MM.1S (cell line): ENCODE measurements around the gene UBE2E2.
A peak's percentile ranks its signal among the peaks of the same experiment; 100 is the strongest.

Experiments
- DNase-seq: peaks from one replicate; pipeline ENCODE4 v3.0.0-alpha.2; 2015
- H2AFZ ChIP-seq: fragments of 300-600 bp; sonication (generic); 2 replicates; pipeline ENCODE4 v1.6.0; 2016; ENCODE audit warnings: antibody characterized with exemption, low read length
- H3F3A ChIP-seq: fragments of 300-600 bp; sonication (generic); 2 replicates; pipeline ENCODE4 v1.6.1; 2016; ENCODE audit warnings: mild to moderate bottlenecking, antibody characterized with exemption, low read length, moderate library complexity, mixed read lengths; ENCODE audit not compliant: insufficient read depth
- H3K27ac ChIP-seq: fragments of 300-600 bp; sonication (generic); 2 replicates; pipeline ENCODE4 v1.5.1; 2016; ENCODE audit warnings: mild to moderate bottlenecking, low read length
- H3K27me3 ChIP-seq: fragments of 300-600 bp; sonication (generic); replicated peaks from 2 replicates; pipeline ENCODE4 v1.6.0; 2016; ENCODE audit warnings: low read length; ENCODE audit not compliant: insufficient read depth
- H3K36me3 ChIP-seq: fragments of 300-600 bp; sonication (generic); replicated peaks from 2 replicates; pipeline ENCODE4 v1.6.1; 2016; ENCODE audit warnings: mild to moderate bottlenecking, low read length, mixed read lengths; ENCODE audit not compliant: insufficient read depth
- H3K4me1 ChIP-seq: fragments of 300-600 bp; sonication (generic); 2 replicates; pipeline ENCODE4 v1.6.1; 2016; ENCODE audit warnings: low read length, mixed read lengths
- H3K4me2 ChIP-seq: fragments of 300-600 bp; sonication (generic); 2 replicates; pipeline ENCODE4 v1.6.0; 2016; ENCODE audit warnings: low read depth, low read length
- H3K4me3 ChIP-seq: fragments of 300-600 bp; sonication (generic); 2 replicates; pipeline ENCODE4 v1.5.1; 2016; ENCODE audit warnings: low read length, mixed read lengths
- H3K79me2 ChIP-seq: fragments of 300-600 bp; sonication (generic); 2 replicates; pipeline ENCODE4 v1.6.1; 2016; ENCODE audit warnings: mixed run types, low read length, mixed read lengths
- H3K9ac ChIP-seq: fragments of 300-600 bp; sonication (generic); 2 replicates; pipeline ENCODE4 v1.6.1; 2016; ENCODE audit warnings: low read length, mixed read lengths
- H3K9me2 ChIP-seq: fragments of 300-600 bp; sonication (generic); replicated peaks from 2 replicates; pipeline ENCODE4 v1.6.1; 2016; ENCODE audit warnings: mild to moderate bottlenecking, low read length, mixed read lengths; ENCODE audit not compliant: insufficient read depth
- H3K9me3 ChIP-seq: fragments of 300-600 bp; sonication (generic); replicated peaks from 2 replicates; pipeline ENCODE4 v1.6.1; 2016; ENCODE audit warnings: mild to moderate bottlenecking, low read length, mixed read lengths; ENCODE audit not compliant: insufficient read depth
- H4K20me1 ChIP-seq: fragments of 300-600 bp; sonication (generic); 2 replicates; pipeline ENCODE4 v1.6.1; 2016; ENCODE audit warnings: mild to moderate bottlenecking, low read length, moderate library complexity, mixed read lengths; ENCODE audit not compliant: insufficient read depth
- CTCF ChIP-seq: fragments of 300-600 bp; sonication (generic); IDR thresholded peaks from 2 replicates; pipeline ENCODE4 v1.5.1; 2016; ENCODE audit warnings: antibody characterized with exemption, low read length, mixed read lengths
- EZH2 ChIP-seq: fragments of 300-600 bp; sonication (generic); optimal IDR thresholded peaks from 2 replicates; pipeline ENCODE3; 2017; ENCODE audit warnings: low read depth, mild to moderate bottlenecking, antibody characterized with exemption, low read length, mixed read lengths
- EZH2phosphoT487 ChIP-seq: fragments of 300-600 bp; sonication (generic); IDR thresholded peaks from 2 replicates; pipeline ENCODE4 v1.6.1; 2018; ENCODE audit warnings: antibody characterized with exemption, low read length

Gene UBE2E2

DNA sequence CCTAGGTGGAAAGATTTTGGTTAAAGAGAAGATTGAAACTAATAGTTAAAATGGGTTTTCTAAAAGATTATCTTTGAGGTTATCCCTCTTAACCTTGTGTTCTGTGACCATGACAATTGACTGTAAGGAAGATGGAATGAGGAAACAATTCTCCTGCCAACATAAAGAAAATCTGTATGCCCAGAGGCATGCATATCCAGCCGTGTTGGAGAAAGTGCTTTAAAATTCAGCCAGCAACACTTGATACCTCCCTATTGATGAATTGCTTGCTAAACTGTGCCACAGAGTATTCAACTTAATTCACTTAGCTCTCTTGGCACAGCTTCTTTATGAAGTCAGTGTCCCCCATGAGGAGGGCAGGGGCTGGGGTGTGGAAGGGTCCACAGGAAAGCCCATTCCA is 203.5 kb downstream of the UBE2E2 start:
- TF ChIP-seq CTCF = no peak
- no peak for TF ChIP-seq EZH2phosphoT487
- no peak for TF ChIP-seq EZH2
- H3K36me3 ChIP-seq = no peaks in the 10 kb centered on the region
- no peaks in the 10 kb centered on the region for H4K20me1 ChIP-seq
- no peaks in the 10 kb centered on the region for H3F3A ChIP-seq
- no peak overlapping the region for H3K4me3 ChIP-seq
- no peak for DNase-seq
- H3K79me2 ChIP-seq = peaks cover 32% of the 10 kb centered on the region
- no peak overlapping the region for H2AFZ ChIP-seq
- no peak overlapping the region for H3K4me2 ChIP-seq
- no peaks in the 10 kb centered on the region for H3K9me2 ChIP-seq
- no peak overlapping the region for H3K27ac ChIP-seq
- no peaks in the 10 kb centered on the region for H3K9me3 ChIP-seq
- H3K9ac ChIP-seq = no peak overlapping the region
- no peaks in the 10 kb centered on the region for H3K27me3 ChIP-seq
- peaks cover 6% of the 10 kb centered on the region; the same call in 1 of the 2 replicates for H3K4me1 ChIP-seq

DNA sequence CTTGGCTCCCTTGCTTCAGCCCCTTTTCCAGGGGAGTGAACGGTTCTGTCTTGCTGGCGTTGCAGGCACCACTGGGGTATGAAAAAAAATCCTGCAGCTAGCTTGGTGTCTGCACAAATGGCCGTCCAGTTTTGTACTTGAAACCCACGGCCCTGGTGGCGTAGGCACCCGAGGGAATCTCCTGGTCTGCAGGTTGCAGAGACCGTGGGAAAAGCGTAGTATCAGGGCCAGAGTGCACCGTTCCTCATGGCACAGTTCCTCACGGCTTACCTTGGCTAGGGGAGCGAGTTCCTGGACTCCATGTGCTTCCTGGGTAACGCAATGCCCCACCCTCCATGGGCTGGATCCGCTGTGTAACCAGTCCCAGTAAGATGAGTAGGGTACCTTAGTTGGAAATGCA is 214.9 kb downstream of the UBE2E2 start:
- Histone ChIP-seq H3K36me3 (no peaks in the 10 kb centered on the region), H2AFZ (no peak overlapping the region), H3K9me3 (no peaks in the 10 kb centered on the region), H3F3A (peaks cover 20% of the 10 kb centered on the region), H3K9ac (no peak overlapping the region), H3K9me2 (no peaks in the 10 kb centered on the region), H4K20me1 (no peaks in the 10 kb centered on the region), H3K27ac (no peak overlapping the region), H3K79me2 (peaks cover 45% of the 10 kb centered on the region), H3K4me2 (no peak overlapping the region), H3K27me3 (no peaks in the 10 kb centered on the region), H3K4me1 (peaks cover 32% of the 10 kb centered on the region), H3K4me3 (no peak overlapping the region)
- no peak for TF ChIP-seq EZH2phosphoT487
- no peak for TF ChIP-seq CTCF
- no peak for TF ChIP-seq EZH2
- no peak for DNase-seq

GRCh38 chr3:23421811-23422516 is 218.8 kb downstream of the UBE2E2 start:
- Histone ChIP-seq H3K9me3 (no peaks in the 10 kb centered on the region), H3K4me2 (peak overlapping the region; percentile 49), H3K79me2 (peaks cover 45% of the 10 kb centered on the region), H4K20me1 (no peaks in the 10 kb centered on the region), H3F3A (peaks cover 20% of the 10 kb centered on the region), H3K9ac (no peak overlapping the region), H3K36me3 (no peaks in the 10 kb centered on the region), H3K27ac (peak overlapping the region; percentile 62; the same call in 1 of the 2 replicates), H3K27me3 (no peaks in the 10 kb centered on the region), H3K9me2 (no peaks in the 10 kb centered on the region), H3K4me3 (peak overlapping the region; percentile 4), H3K4me1 (peaks cover 36% of the 10 kb centered on the region), H2AFZ (no peak overlapping the region)
- no peak for TF ChIP-seq CTCF
- no peak for TF ChIP-seq EZH2phosphoT487
- TF ChIP-seq EZH2 = no peak
- no peak for DNase-seq
